Liver (tissue), 3 donors: ENCODE data around the gene APOBEC3A.

Source experiments
- EGR1 ChIP-seq, 2 donors: IDR thresholded peaks; 2 replicates each; pipeline ENCODE4 v1.6.1; 2016 to 2018; ENCODE audit warnings: antibody characterized with exemption in 2 of 2, low read depth in 2 of 2
- GABPA ChIP-seq, 2 donors: IDR thresholded peaks in 1 of 2; conservative IDR thresholded peaks in 1 of 2; 2 replicates each; pipeline ENCODE4 v1.6.1; 2016; ENCODE audit warnings: antibody characterized with exemption in 2 of 2, mild to moderate bottlenecking in 1 of 2, moderate library complexity in 1 of 2
- SP1 ChIP-seq: IDR thresholded peaks from 2 replicates; pipeline ENCODE4 v1.6.1; 2018; ENCODE audit warnings: antibody characterized with exemption, mild to moderate bottlenecking
- TAF1 ChIP-seq: conservative IDR thresholded peaks from 2 replicates; pipeline ENCODE4 v1.6.1; 2016; ENCODE audit warnings: antibody characterized with exemption, mild to moderate bottlenecking
- TF ChIP-seq, protein P1 (sequence below): fragments of 150-350 bp; IDR thresholded peaks from 2 replicates; pipeline ENCODE4 v1.5.1; 2017; ENCODE audit warnings: improper control_type of control experiment, low read depth, low read length; ENCODE audit not compliant: missing input control
- donor health status: healthy.
- donor health status: healthy.

DNA sequence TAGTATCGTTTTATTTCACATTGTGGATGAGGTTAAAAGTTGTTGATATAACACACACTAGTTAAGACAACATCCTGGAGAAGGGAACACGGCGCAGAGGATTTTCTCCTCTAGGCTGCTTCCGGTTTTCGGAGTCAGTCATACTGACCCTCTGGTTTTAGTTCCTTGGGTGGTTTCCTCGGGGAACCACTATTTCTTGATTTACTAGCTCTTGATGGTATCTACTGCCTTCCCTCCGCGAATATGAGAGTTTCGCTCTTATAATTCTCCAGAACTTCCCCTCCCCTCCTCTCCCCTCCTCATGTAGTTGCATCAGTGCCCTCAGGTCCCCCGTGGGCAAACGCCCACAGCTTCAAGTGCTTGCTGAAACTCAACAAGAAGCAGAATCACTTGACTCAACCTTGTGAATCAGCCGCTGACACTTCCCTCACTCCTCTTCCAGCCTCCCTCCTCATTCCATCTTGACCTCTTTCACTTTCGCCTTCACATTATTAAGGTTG lies 15.9 kb upstream of the APOBEC3A start:
- no peak for TF ChIP-seq SP1
- TF ChIP-seq, protein P1, sequence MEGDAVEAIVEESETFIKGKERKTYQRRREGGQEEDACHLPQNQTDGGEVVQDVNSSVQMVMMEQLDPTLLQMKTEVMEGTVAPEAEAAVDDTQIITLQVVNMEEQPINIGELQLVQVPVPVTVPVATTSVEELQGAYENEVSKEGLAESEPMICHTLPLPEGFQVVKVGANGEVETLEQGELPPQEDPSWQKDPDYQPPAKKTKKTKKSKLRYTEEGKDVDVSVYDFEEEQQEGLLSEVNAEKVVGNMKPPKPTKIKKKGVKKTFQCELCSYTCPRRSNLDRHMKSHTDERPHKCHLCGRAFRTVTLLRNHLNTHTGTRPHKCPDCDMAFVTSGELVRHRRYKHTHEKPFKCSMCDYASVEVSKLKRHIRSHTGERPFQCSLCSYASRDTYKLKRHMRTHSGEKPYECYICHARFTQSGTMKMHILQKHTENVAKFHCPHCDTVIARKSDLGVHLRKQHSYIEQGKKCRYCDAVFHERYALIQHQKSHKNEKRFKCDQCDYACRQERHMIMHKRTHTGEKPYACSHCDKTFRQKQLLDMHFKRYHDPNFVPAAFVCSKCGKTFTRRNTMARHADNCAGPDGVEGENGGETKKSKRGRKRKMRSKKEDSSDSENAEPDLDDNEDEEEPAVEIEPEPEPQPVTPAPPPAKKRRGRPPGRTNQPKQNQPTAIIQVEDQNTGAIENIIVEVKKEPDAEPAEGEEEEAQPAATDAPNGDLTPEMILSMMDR: no peak
- TF ChIP-seq GABPA (IDR thresholded peaks at IDR 0.05 in 1 of 2, conservative IDR thresholded peaks at IDR 0.05 in 1 of 2): no peak
- no peak for TF ChIP-seq EGR1 (IDR thresholded peaks at IDR 0.05; ENCODE audit: low read depth in 2 of 2)
- no peak for TF ChIP-seq TAF1
